Psoas muscle (tissue), 8 donors: Measurements from ENCODE around the gene SERINC1. TPM values are rescaled to one million over a fixed set of nuclear protein-coding genes. Genes with fewer than 3 reads are reported as not detected.

Source experiments
- ATAC-seq, 4 donors: fragments of 200-7000 bp; cut with Tn5 transposase; one replicate each; pipeline ENCODE4 v1.9.1; 2020; ENCODE audit warnings: moderate library complexity in 3 of 4, mild to moderate bottlenecking in 2 of 4
- DNase-seq, 2 donors: peaks; one replicate each; pipeline ENCODE4 v3.0.0-alpha.2; 2020
- H3K27ac ChIP-seq: fragments of 200-600 bp; one replicate; pipeline ENCODE4 v1.8.0; 2022
- H3K27me3 ChIP-seq, 3 donors: fragments of 200-600 bp in 1 of 3; one replicate each; pipeline versions ENCODE4 v1.6.1 to v1.8.0; 2013 to 2022; ENCODE audit warnings: low read length in 2 of 3, mild to moderate bottlenecking in 2 of 3, moderate library complexity in 1 of 3; ENCODE audit not compliant: insufficient read depth in 3 of 3
- H3K36me3 ChIP-seq, 2 donors: fragments of 200-600 bp in 1 of 2; one replicate each; pipeline versions ENCODE4 v1.6.1 to v1.8.0; 2013 to 2022; ENCODE audit warnings: low read depth in 1 of 2, mild to moderate bottlenecking in 1 of 2, moderate library complexity in 1 of 2; ENCODE audit not compliant: insufficient read depth in 1 of 2
- H3K4me1 ChIP-seq: fragments of 200-600 bp; one replicate; pipeline ENCODE4 v1.8.0; 2022
- H3K4me3 ChIP-seq: fragments of 200-600 bp; one replicate; pipeline ENCODE4 v1.8.0; 2022; ENCODE audit warnings: mild to moderate bottlenecking
- H3K9me3 ChIP-seq: fragments of 200-600 bp; one replicate; pipeline ENCODE4 v1.8.0; 2022
- CTCF ChIP-seq: fragments of 200-600 bp; IDR thresholded peaks from one replicate; pipeline ENCODE4 v1.8.0; 2022; ENCODE audit warnings: antibody characterized with exemption
- WGBS, 3 donors: extraction: QIAGEN DNeasy Blood & Tissue Kit; methylation state at CpG; one replicate each; pipeline versions ENCODE4 v1.1.6 to v1.1.7; 2013; 5-methylcytosine and 5-hydroxymethylcytosine counted together
- intact Hi-C, 2 donors: fragments of 100-400 bp; cut with DNase I; formaldehyde crosslinking; loops; one replicate each; pipeline versions ENCODE4 v1.11.0 to v1.14.2; 2022
- polyA plus RNA-seq, 3 donors: library from polyadenylated mRNA; stranded (reverse); fragments of 200-250 nt; gene quantifications; one replicate each; pipeline ENCODE4 v1.2.3, GENCODE V29; 2013
- total RNA-seq, 4 donors: library from RNA; stranded (reverse); fragmentation: NEBNext Ultra II Directional in 2 of 4; extraction: Animal tissue kit (Norgen Biotek cat#: 25700) in 2 of 4; gene quantifications; one replicate each; pipeline versions ENCODE4 v1.2.1 to v1.2.4, GENCODE V29; 2021 to 2023
- donor health status: healthy with polysubstance abuse.
- donor health status: DM: no; HTN: no; CAD: no; lungs with moderate emphysema.
- donor health status: Bipolar disorder and iron deficiency.
- donor health status: healthy.
- donor health status: DM: yes; HTN: yes; CAD: no.
- donor health status: DM: no; HTN: no; CAD: no.
- donor health status: DM: no; HTN: no; CAD: no.
- donor health status: DM: yes; HTN: yes; CAD: no.

The SERINC1 gene
- total and polyA plus RNA-seq, 7 donors: 77.8 to 203 (median 177) TPM

- Histone ChIP-seq H3K36me3 (no peaks in the 10 kb centered on the region), H3K9me3 (no peaks in the 10 kb centered on the region), H3K27me3 (no peaks in the 10 kb centered on the region), H3K4me1 (peaks cover 50% of the 10 kb centered on the region), H3K4me3 (peak overlapping the region; percentile 95), H3K27ac (peak overlapping the region; percentile 96)
- DNase-seq: no peak
- ATAC-seq: no peak
- 52 to 60% (median 57%) methylated on average over 2 of the region's 2 CpGs for WGBS, 3 donors
- TF ChIP-seq CTCF: no peak
- intact Hi-C loops: loop anchor here (5.0 kb wide), 2 partner anchors 53 to 63 kb away; no protein-coding TSS in a partner anchor
Measured at GRCh38 chr6:122404444-122404843, 67.2 kb downstream of the SERINC1 start.

- peaks cover 29% of the 10 kb centered on the region for H3K4me1 ChIP-seq
- peak overlapping the region; percentile 96 for H3K27ac ChIP-seq
- intact Hi-C loops: loop anchor here (5.0 kb wide), 2 partner anchors 56 to 66 kb away; no protein-coding TSS in a partner anchor
- no peak for DNase-seq
- no peak for TF ChIP-seq CTCF
- H3K36me3 ChIP-seq: no peaks in the 10 kb centered on the region
- no peaks in the 10 kb centered on the region for H3K27me3 ChIP-seq
- WGBS, 3 donors: 33 to 51% (median 43%) methylated on average over 4 of the region's 4 CpGs
- H3K4me3 ChIP-seq: peak overlapping the region; percentile 95
- H3K9me3 ChIP-seq: no peaks in the 10 kb centered on the region
- peak in 3 of 4 donors; percentile 51 to 75 (median 59) for ATAC-seq
Measured at GRCh38 chr6:122401104-122401503, 70.5 kb downstream of the SERINC1 start.

GRCh38 chr6:122400462-122401089 is 71.0 kb downstream of the SERINC1 start:
- ATAC-seq: no peak
- H3K27ac ChIP-seq: peak overlapping the region; percentile 96
- intact Hi-C loops: loop anchor here (5.0 kb wide), 2 partner anchors 57 to 67 kb away; no protein-coding TSS in a partner anchor
- no peaks in the 10 kb centered on the region for H3K27me3 ChIP-seq
- DNase-seq: no peak
- peaks cover 29% of the 10 kb centered on the region for H3K4me1 ChIP-seq
- peak overlapping the region; percentile 95 for H3K4me3 ChIP-seq
- TF ChIP-seq CTCF: no peak
- no peaks in the 10 kb centered on the region for H3K9me3 ChIP-seq
- no peaks in the 10 kb centered on the region for H3K36me3 ChIP-seq
- 22 to 41% (median 24%) methylated on average over 4 of the region's 4 CpGs for WGBS, 3 donors

GRCh38 chr6:122400121-122400450 is 71.5 kb downstream of the SERINC1 start:
- H3K27ac ChIP-seq: peak overlapping the region; percentile 96
- ATAC-seq: peak in 1 of 4 donors; percentile 51
- peak in 1 of 2 donors; percentile 69 for DNase-seq
- no peaks in the 10 kb centered on the region for H3K9me3 ChIP-seq
- intact Hi-C loops: loop anchor here (5.0 kb wide), 2 partner anchors 57 to 67 kb away; no protein-coding TSS in a partner anchor
- H3K4me3 ChIP-seq: peak overlapping the region; percentile 95
- H3K36me3 ChIP-seq: no peaks in the 10 kb centered on the region
- H3K4me1 ChIP-seq: peaks cover 26% of the 10 kb centered on the region
- no peaks in the 10 kb centered on the region for H3K27me3 ChIP-seq
- 0 to 1% (median 0%) methylated on average over 20 of the region's 20 CpGs for WGBS, 3 donors
- TF ChIP-seq CTCF: no peak
